ENCODE measurements around the gene KCNK18.

KCNK18 gene

GRCh38 chr10:117197189-117197588, at the start of gene KCNK18:
Gene KCNK18 (plus strand): TSS chr10:117197489. CDS start chr10:117197489, 0 bp downstream.
- DNase-seq (ENCODE audit: low read depth) = no peak

DNA sequence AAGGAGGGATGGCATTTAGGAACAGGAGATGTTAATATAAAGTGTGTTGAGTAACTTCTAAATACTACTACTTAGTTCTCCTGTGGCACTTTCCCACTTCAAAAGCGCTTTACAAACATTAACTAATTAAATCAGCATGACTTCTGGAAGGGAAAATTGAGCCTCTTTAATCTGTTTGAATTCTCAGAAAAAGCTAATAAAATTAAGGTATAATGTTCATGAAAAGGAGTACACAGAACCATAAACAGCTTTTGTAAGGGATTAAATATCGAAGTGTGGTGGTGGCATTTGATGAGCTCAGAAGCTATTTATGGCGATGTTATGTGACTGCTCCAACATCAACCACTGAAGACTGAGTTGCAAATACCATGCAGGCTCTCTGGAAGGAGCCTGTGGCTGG, 49.0 kb upstream of the KCNK18 start:
- no peak for DNase-seq (ENCODE audit: low read depth)

- DNase-seq (ENCODE audit: low read depth) = no peak
Observed at GRCh38 chr10:117152668-117153067, 44.6 kb upstream of the KCNK18 start.

DNA sequence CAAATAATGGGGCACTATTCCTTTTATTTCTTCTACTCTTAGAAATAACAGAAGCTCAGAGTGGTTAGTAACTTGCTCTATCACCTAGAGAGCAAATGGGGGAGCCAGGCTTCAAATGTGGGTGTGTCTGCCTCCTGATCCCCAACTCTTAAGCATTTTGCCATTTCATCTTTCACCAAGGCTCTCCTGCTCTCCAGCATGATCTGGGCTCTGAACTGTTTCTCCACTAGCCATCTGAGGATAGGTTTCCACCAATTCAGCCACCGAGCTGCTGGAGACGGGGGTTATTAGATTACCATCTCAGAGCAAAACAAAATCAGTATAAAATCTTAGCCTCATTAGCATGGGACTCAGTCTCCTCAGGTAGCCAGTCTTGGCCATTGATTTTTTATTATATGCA, 39.0 kb upstream of the KCNK18 start:
- no peak for DNase-seq (ENCODE audit: low read depth)

DNA sequence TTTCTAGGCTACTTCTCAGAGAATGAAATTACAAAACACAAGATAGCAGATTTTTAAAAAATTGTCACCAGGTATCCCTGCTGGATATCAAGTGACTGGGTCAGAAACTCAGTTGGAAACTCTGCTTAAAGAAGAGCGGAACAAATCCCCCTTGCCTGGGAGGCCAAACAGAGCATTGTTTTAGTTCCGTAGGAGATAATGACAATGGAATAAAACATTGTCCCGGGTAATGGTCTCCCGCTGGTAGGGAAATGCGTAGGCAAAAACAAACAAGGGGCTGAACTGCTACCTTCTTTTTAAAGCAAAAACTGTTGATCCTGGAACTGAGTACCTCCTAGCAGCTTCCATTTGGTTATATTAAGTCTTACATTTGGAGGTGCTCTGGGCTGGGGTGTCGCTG, 37.9 kb upstream of the KCNK18 start:
- DNase-seq (ENCODE audit: low read depth) = no peak

DNA sequence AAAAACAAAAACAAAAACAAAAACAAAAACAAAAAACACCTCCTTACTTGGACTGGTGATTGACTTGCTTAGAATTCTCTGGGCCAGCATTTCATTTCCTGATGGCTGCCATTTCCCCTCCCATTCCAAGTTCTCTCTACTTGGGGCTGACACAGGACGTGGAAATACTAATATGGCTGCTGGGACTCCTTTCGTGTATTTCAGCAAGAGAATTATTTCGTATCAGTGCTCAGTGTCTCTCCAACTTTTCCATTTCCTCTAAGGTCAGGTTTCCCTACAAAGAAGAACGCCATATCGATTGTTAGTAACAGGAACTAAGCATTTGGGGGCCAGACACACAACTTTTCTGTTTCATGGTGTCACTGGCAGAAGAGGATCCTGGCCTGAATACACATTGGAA, 36.7 kb upstream of the KCNK18 start:
- no peak for DNase-seq (ENCODE audit: low read depth)

DNA sequence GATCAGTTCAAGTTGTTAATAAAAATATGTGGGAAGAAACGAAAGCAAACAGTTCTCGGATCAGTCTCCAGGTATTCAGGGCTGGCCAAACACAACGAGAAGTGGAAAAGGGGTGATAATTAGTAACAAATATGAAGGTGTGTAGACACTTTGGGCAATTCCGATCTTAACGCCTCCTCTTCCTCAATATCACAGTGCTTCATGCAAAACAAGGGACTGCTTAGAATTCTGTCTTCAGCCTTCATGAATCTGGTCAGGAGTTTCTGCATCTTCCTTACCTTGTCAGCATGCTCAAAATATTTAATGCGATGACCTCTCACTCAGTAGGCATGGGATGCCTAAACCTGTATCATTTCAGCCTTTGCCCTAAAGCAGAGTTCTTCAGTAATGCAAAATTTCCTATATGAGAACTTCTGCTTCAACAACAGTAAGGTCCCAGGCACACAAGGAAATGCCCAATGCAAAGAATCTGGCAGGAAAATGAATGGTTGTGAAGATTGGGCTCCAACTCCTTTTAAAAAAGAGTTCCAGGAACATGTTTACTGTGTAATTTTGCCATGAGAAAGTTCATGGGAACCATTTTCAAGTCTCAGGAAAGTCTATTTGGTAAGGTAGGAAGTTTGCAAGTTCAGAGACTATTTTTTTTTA, 35.8 kb upstream of the KCNK18 start:
- no peak for DNase-seq (ENCODE audit: low read depth)

DNA sequence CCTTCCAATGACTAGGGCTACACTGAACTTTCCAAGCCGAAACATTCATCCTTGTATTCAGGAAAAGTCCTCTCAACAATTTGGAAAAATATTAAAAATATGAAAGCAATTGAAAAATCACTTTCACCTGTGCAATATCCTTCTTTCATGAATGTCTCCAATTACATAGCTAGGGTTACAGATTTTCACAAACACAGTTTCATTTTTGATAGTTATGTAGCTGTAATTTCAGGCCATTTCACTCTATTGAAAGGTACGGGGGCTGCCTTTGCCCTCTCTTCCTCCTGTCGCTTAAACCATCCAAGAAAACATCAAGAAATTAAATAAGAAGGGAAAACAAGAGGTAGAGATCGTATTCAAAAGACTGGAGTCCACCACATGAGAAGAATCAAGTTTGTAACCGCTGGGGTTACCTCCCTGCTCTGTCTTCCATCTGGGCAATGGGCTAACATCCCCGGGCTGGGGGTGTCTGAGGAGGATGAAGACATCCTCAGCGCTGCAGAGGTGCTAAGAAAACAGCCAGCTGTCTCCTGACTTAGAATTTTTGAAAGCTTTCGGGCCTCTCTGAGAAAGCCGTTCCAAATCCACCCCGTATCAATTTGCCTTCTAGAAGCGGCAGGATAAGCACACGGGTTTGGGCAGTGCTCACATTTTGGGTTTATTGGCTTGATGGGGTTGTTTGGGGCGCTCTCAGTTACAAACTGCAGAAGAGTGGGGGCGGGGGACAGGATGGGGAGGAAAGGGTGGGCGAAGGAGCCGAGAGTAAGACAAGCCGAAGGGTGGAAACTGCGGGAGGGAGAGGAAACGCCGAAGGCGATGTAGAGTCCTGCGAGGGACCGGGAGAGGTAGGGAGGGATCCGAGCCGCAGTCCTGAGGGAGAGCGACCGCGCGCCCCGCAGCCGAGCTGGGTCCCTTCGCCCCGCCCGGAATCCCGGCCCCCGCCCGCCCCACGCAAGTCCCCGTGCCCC, 34.9 kb upstream of the KCNK18 start:
- DNase-seq (ENCODE audit: low read depth) = no peak

GRCh38 chr10:117163061-117163953, 34.0 kb upstream of the KCNK18 start:
- no peak for DNase-seq (ENCODE audit: low read depth)

DNA sequence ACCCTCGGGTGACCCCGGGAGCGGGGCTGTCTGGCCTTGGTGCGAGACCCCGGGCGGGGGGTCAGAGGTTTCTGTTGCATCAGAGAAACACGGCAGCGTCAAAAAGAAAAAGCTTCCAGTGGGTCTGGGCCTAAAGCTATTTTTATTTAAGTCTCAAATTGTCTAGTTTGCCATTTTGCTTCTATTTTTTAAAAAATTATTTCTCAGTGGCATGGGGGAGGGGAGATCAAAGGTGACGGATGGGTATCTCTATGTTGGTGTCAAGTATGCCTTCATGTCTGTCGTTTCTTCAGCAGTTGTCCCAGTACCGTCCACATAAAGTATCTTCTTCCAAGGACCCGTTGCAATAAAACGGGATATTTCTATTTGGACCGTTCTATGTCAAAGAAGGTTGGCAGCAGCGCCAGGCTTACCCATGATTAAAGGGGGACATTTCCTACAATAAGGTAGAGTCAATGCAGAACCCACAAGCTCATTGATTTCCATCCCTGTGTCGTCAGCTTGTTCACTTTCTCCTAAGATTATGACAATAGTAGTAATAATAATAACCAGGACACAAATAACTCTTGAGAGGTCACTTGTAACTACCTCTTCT, 33.2 kb upstream of the KCNK18 start:
- DNase-seq (ENCODE audit: low read depth) = no peak

- DNase-seq (ENCODE audit: low read depth) = no peak
Observed at GRCh38 chr10:117164592-117165537, 32.4 kb upstream of the KCNK18 start.

- no peak for DNase-seq (ENCODE audit: low read depth)
Observed at GRCh38 chr10:117165538-117166417, 31.5 kb upstream of the KCNK18 start.

- no peak for DNase-seq (ENCODE audit: low read depth)
Observed at GRCh38 chr10:117166418-117167345, 30.6 kb upstream of the KCNK18 start.

GRCh38 chr10:117167346-117167788, 29.9 kb upstream of the KCNK18 start:
- DNase-seq (ENCODE audit: low read depth) = no peak

DNA sequence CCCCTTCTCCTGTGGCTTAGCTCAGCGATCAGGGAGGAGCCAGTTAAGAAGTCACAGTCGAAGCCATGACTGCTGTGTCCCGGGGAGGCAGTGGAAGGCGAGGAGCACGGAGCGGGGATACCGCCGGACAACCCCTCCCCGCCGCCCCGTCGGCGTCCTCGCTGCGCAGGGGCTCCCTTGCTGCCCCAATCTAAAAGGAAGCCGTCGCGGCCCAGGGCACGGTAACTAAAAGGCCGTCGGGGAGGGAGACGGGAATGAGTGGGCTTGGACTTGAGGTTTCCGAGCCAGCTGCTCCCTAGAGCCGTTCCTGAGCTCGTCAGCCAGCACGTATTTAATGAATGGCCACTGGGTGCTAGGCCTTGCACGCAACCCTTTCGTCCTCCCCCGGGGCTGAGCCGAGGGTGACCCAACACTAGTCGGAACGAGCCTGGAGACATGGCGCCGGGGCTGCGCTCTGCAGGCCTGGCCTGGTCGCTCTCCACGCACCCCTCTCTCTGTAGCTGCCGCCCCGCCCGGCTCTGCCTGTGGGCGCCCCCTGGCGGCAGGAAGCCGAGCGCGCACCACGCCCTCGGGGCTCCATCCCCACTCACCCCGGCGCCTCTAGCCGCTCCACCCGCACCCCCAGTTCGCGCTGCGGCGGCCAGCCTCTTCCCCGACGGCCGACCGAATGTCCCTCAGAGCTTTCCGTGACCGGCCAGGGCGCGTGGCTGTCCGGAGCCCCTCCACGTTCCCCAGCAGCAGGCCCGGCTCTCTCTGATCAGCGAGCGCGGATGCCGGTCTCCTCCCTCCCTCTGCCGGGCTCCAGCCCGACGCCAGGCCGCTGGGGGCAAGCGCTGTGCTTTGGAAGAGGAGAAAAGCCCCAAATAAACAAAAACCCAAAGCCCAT, 29.3 kb upstream of the KCNK18 start:
- DNase-seq (ENCODE audit: low read depth) = no peak

- no peak for DNase-seq (ENCODE audit: low read depth)
Observed at GRCh38 chr10:117168729-117169128, 28.6 kb upstream of the KCNK18 start.

DNA sequence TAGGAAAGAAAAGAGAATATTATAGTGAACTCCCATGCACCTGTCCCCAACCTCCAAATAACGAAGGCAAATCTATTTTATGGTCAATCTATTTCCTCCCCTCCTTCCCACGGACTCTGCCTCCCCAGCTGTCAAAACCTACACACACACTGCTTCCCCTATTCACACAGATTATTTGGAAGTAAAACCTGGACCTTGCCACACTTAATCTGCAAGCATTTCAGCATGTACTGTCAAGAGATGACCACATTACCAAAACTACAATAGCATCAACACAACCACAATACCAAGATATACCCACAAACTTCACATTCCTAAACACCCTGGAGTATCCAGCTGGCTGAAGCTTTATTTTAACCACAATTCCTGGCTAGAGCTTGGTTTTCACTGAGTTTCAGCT, 27.8 kb upstream of the KCNK18 start:
- DNase-seq (ENCODE audit: low read depth) = no peak

DNA sequence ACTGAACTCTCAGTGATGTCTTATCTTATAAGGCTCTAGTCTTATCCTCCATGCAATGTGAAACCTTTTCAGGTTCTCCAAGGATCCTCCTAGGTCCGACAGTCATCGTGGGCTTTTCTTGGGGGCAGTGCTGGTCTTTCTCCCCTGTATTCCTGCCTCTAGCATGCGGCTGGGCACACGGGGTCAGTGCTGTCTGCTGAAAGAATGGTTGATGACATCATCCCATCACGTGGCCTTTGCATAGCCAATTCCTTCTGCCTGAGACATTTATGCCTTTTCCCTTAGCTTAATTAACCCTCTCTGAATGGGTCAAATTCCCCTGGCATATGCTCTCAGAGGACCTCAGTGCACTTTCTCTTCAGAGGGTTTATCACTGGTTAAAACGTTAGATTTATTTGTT, 27.0 kb upstream of the KCNK18 start:
- DNase-seq (ENCODE audit: low read depth) = no peak

Data from GM04503 (cell line).